Smooth muscle cell (in vitro differentiated cells): ENCODE results near the gene TTC38. TPM values are rescaled to one million over a fixed set of nuclear protein-coding genes. Genes with fewer than 3 reads are reported as not detected.

Source experiments
- DNase-seq: peaks from one replicate; lab custom pipeline; 2025; ENCODE audit not compliant: unreplicated experiment; lab: John Stamatoyannopoulos, UW
- H2AFZ ChIP-seq: fragments of 200-600 bp; sonication (generic); 2 replicates; pipeline ENCODE4 v1.6.0; 2016; ENCODE audit warnings: antibody characterized with exemption, low read depth, mild to moderate bottlenecking
- H3F3A ChIP-seq: fragments of 200-600 bp; sonication (generic); 2 replicates; pipeline ENCODE4 v1.6.0; 2017; ENCODE audit warnings: antibody characterized with exemption, low read depth
- H3K27ac ChIP-seq: fragments of 200-600 bp; sonication (generic); 2 replicates; pipeline ENCODE4 v1.5.1; 2016; ENCODE audit warnings: low read depth, mild to moderate bottlenecking
- H3K27me3 ChIP-seq: fragments of 200-600 bp; sonication (generic); 2 replicates; pipeline ENCODE4 v1.6.1; 2016; ENCODE audit warnings: low read depth, mild to moderate bottlenecking
- H3K36me3 ChIP-seq: fragments of 200-600 bp; sonication (generic); 2 replicates; pipeline ENCODE4 v1.5.1; 2016; ENCODE audit warnings: low read depth
- H3K4me1 ChIP-seq: fragments of 200-600 bp; sonication (generic); 2 replicates; pipeline ENCODE4 v1.5.1; 2016; ENCODE audit warnings: low read depth
- H3K4me2 ChIP-seq: fragments of 200-600 bp; sonication (generic); 2 replicates; pipeline ENCODE4 v1.6.0; 2016; ENCODE audit warnings: mild to moderate bottlenecking
- H3K4me3 ChIP-seq: fragments of 200-600 bp; sonication (generic); 2 replicates; pipeline ENCODE4 v1.5.1; 2016; ENCODE audit warnings: mild to moderate bottlenecking
- H3K79me2 ChIP-seq: fragments of 200-600 bp; sonication (generic); 2 replicates; pipeline ENCODE4 v1.6.0; 2016; ENCODE audit warnings: low read depth, mild to moderate bottlenecking
- H3K9ac ChIP-seq: fragments of 200-600 bp; sonication (generic); 2 replicates; pipeline ENCODE4 v1.6.0; 2016; ENCODE audit warnings: low read depth
- H3K9me3 ChIP-seq: fragments of 200-600 bp; sonication (generic); replicated peaks from 2 replicates; pipeline ENCODE4 v1.5.1; 2016; ENCODE audit warnings: low read depth
- H4K20me1 ChIP-seq: fragments of 200-600 bp; sonication (generic); 2 replicates; pipeline ENCODE4 v1.6.0; 2016; ENCODE audit warnings: low read depth
- WGBS: methylation state at CpG from one replicate; pipeline ENCODE4 v1.1.7; 2016; ENCODE audit warnings: low lambda C conversion rate; 5-methylcytosine and 5-hydroxymethylcytosine counted together
- polyA plus RNA-seq: library from polyadenylated mRNA; unstranded; fragments of >200 nt; fragmentation: Nextera tagmentation; extraction: Ambion mirVana; gene quantifications from 2 replicates; pipeline ENCODE4 v1.2.1, GENCODE V29; 2016
- total RNA-seq: library from RNA; depleted of rRNA; stranded (reverse); fragments of >200 nt; gene quantifications from 2 replicates; pipeline ENCODE4 v1.2.3, GENCODE V29; 2014
- TF ChIP-seq, protein P1 (sequence below): fragments of 200-600 bp; sonication (generic); IDR thresholded peaks from 2 replicates; pipeline ENCODE4 v1.5.1; 2017; ENCODE audit warnings: borderline replicate concordance, mild to moderate bottlenecking, antibody characterized with exemption; ENCODE audit not compliant: insufficient read depth, poor library complexity, severe bottlenecking

TTC38 gene
- total and polyA plus RNA-seq, 2 experiments from 2014 or later: 19.6 to 24.4 TPM

DNA sequence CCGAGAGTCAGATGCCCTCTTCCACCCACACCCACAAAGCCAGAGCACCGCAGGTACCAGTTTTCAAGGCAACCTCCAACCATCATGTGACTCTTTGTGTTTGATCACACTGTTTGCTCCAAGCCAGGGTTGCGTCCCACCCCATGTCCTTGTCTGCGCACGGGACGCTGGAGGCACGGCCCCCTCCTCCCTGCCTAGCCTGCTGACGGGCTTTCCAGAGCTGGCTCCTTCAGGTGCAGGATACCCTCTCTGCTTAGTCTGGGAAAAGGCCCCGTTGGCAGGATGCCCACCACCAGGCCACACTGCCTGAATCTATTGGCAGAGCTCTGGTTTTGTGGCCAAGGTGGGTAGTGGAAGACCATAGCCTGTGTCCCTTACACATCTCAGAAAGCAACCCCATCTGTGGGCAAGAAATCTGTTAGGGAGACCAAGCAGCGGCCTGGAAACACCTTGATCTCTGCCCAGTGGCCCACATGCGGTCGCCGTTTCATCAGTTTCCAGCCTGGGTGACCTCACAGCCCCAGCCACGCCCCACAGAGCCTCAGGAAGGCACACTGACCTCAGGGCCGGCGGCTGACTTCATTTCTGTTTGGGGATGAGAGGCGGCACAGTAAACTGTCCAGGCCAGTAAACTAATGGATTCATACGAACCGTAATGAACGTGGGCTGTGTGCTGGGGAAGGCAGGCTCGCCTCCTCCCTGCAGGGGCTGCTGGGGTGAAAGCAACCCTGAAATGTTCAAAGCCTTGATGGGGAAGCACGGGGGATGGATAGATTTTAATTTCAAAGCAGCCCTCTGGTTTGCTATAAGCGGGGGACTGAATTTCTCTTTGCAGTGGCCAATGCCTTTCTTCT lies 43.5 kb upstream of the TTC38 start:
- no peaks in the 10 kb centered on the region for H3K79me2 ChIP-seq
- no peak overlapping the region for H3K27ac ChIP-seq
- H3K36me3 ChIP-seq: peaks cover 4% of the 10 kb centered on the region
- WGBS: 90% methylated on average over 23 of the region's 23 CpGs
- TF ChIP-seq, protein P1, sequence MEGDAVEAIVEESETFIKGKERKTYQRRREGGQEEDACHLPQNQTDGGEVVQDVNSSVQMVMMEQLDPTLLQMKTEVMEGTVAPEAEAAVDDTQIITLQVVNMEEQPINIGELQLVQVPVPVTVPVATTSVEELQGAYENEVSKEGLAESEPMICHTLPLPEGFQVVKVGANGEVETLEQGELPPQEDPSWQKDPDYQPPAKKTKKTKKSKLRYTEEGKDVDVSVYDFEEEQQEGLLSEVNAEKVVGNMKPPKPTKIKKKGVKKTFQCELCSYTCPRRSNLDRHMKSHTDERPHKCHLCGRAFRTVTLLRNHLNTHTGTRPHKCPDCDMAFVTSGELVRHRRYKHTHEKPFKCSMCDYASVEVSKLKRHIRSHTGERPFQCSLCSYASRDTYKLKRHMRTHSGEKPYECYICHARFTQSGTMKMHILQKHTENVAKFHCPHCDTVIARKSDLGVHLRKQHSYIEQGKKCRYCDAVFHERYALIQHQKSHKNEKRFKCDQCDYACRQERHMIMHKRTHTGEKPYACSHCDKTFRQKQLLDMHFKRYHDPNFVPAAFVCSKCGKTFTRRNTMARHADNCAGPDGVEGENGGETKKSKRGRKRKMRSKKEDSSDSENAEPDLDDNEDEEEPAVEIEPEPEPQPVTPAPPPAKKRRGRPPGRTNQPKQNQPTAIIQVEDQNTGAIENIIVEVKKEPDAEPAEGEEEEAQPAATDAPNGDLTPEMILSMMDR: no peak
- no peaks in the 10 kb centered on the region for H3K27me3 ChIP-seq
- no peaks in the 10 kb centered on the region for H3K9me3 ChIP-seq
- no peak overlapping the region for H2AFZ ChIP-seq
- no peak for DNase-seq
- H3K4me3 ChIP-seq: no peak overlapping the region
- H4K20me1 ChIP-seq: no peaks in the 10 kb centered on the region
- H3K4me2 ChIP-seq: no peak overlapping the region
- no peaks in the 10 kb centered on the region for H3F3A ChIP-seq
- H3K4me1 ChIP-seq: no peaks in the 10 kb centered on the region
- no peak overlapping the region for H3K9ac ChIP-seq

DNA sequence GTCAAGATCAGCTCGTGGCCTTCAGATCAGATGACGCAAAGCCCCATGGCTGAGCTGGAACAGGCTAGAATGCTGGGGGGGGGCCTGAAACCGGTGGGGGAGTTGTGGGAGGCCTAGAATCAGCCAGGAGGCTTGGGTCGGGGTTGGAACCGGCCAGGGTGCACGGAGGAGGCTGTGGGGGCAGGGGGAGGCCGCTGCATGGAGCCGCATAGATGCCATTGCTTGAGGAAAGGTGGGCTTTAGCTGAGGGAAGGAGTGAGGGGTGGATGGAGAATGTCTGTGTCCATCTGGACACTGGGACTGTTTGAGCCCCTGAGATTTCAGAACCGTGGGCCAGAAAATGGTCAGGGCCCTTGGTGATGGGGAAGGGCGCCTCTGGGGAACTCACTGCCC lies 42.9 kb upstream of the TTC38 start:
- DNase-seq: no peak
- Histone ChIP-seq H3K9ac (no peak overlapping the region), H3K4me3 (no peak overlapping the region), H3K4me2 (no peak overlapping the region), H3K27ac (no peak overlapping the region), H3K4me1 (no peaks in the 10 kb centered on the region), H4K20me1 (no peaks in the 10 kb centered on the region), H3K36me3 (peaks cover 4% of the 10 kb centered on the region), H3K79me2 (no peaks in the 10 kb centered on the region), H2AFZ (no peak overlapping the region), H3K27me3 (no peaks in the 10 kb centered on the region), H3K9me3 (no peaks in the 10 kb centered on the region), H3F3A (no peaks in the 10 kb centered on the region)
- WGBS: 96% methylated on average over 10 of the region's 10 CpGs
- TF ChIP-seq, protein P1: no peak

DNA sequence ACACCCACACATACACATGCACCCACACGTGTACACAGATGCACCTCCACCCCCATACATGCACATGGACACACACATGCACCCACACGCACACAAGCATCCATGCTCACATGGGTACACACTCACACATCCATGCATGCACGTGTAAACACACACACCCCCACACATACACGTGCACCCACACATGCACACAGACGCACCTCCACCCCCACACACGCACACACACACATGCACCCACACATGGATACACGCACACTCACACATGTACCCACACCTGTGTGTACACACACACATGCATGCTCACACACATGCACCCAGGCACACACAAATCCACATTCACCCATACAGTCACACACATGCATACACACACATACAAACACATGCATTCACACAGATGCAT lies 42.2 kb upstream of the TTC38 start:
- Histone ChIP-seq H4K20me1 (no peaks in the 10 kb centered on the region), H3F3A (no peaks in the 10 kb centered on the region), H3K79me2 (no peaks in the 10 kb centered on the region), H3K36me3 (peaks cover 4% of the 10 kb centered on the region), H2AFZ (no peak overlapping the region), H3K4me1 (no peaks in the 10 kb centered on the region), H3K27ac (no peak overlapping the region), H3K9ac (no peak overlapping the region), H3K4me2 (no peak overlapping the region), H3K27me3 (no peaks in the 10 kb centered on the region), H3K9me3 (no peaks in the 10 kb centered on the region), H3K4me3 (no peak overlapping the region)
- DNase-seq: no peak
- WGBS: 100% methylated on average over 7 of the region's 7 CpGs
- TF ChIP-seq, protein P1: no peak

DNA sequence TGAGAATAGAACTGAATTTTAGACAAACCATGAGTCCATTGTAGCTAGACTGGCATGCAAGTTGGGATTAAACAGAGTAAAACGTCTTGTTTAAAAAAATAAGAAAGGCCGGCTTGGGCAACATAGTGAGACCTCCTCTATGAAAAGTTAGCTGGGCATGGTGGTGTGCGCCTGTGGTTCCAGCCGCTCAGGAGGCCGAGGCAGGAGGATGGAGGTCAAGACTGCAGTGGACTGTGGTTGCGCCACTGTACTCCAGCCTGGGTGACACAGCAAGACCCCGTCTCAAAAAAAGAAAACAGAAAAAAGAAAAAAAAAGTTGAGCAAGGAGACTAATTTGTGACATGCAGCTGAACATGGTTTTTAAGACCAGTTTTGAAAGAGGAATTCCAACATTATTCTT lies 41.2 kb upstream of the TTC38 start:
- Histone ChIP-seq H3F3A (no peaks in the 10 kb centered on the region), H3K79me2 (no peaks in the 10 kb centered on the region), H3K27me3 (no peaks in the 10 kb centered on the region), H3K4me2 (no peak overlapping the region), H3K36me3 (no peaks in the 10 kb centered on the region), H2AFZ (no peak overlapping the region), H4K20me1 (no peaks in the 10 kb centered on the region), H3K4me3 (no peak overlapping the region), H3K9ac (no peak overlapping the region), H3K27ac (no peak overlapping the region), H3K4me1 (no peaks in the 10 kb centered on the region), H3K9me3 (no peaks in the 10 kb centered on the region)
- TF ChIP-seq, protein P1: no peak
- no peak for DNase-seq
- 94% methylated on average over 7 of the region's 7 CpGs for WGBS
